ENCODE measurements around the gene ITGB1.

DNA sequence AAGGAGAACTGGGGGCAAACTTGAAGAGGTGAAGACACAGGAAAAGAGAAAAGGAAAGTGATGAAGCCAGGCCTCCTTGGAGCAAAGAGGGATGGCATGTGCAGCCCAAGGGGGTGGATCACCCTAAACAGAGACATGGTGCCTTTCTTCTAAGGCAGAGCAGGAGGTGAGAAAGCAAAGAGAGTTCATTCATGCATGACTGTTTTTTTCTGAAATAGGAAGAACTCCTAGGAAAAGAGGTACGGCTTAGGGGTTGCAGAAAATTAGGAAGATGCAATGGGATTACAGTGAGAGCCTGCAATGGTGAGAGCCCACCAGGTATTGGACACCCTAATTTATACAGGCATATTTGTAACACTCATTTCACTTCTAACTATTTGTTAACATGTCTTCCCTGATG is 15.9 kb downstream of the ITGB1 start:
- TF ChIP-seq POLR2AphosphoS5 (IDR thresholded peaks at IDR 0.05; ENCODE audit: low read depth) (no peak), EZH2 (IDR thresholded peaks at IDR 0.05; ENCODE audit: low read depth, unreplicated experiment) (no peak), ETS1 (IDR thresholded peaks at IDR 0.05) (no peak), REST (IDR thresholded peaks at IDR 0.05; ENCODE audit: unreplicated experiment) (no peak), EZH2phosphoT487 (IDR thresholded peaks at IDR 0.05; ENCODE audit: unreplicated experiment) (no peak), JUNB (IDR thresholded peaks at IDR 0.05; ENCODE audit: unreplicated experiment) (no peak), NANOG (IDR thresholded peaks at IDR 0.05; ENCODE audit: borderline replicate concordance) (no peak), CREB1 (CRISPR knock-in tag; IDR thresholded peaks at IDR 0.05; ENCODE audit: low read depth) (no peak), STAT1 (IDR thresholded peaks at IDR 0.05; ENCODE audit: unreplicated experiment) (no peak)
- TF ChIP-seq, protein P1, sequence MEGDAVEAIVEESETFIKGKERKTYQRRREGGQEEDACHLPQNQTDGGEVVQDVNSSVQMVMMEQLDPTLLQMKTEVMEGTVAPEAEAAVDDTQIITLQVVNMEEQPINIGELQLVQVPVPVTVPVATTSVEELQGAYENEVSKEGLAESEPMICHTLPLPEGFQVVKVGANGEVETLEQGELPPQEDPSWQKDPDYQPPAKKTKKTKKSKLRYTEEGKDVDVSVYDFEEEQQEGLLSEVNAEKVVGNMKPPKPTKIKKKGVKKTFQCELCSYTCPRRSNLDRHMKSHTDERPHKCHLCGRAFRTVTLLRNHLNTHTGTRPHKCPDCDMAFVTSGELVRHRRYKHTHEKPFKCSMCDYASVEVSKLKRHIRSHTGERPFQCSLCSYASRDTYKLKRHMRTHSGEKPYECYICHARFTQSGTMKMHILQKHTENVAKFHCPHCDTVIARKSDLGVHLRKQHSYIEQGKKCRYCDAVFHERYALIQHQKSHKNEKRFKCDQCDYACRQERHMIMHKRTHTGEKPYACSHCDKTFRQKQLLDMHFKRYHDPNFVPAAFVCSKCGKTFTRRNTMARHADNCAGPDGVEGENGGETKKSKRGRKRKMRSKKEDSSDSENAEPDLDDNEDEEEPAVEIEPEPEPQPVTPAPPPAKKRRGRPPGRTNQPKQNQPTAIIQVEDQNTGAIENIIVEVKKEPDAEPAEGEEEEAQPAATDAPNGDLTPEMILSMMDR (conservative IDR thresholded peaks at IDR 0.05; ENCODE audit: low read depth in 2 of 2): no peak
